HG02884 (cell line): ENCODE measurements around the gene C3orf49.

Source experiments
- ATAC-seq: cut with Tn5 transposase; IDR thresholded peaks from one replicate; pipeline ENCODE4 v1.9.1; 2021; ENCODE audit warnings: mild to moderate bottlenecking, moderate library complexity; ENCODE audit not compliant: unreplicated experiment

C3orf49 gene

GRCh38 chr3:63878394-63879060 lies 59.4 kb downstream of the C3orf49 start:
- ATAC-seq = no peak

- ATAC-seq = no peak
Observed at GRCh38 chr3:63880653-63881052, 61.6 kb downstream of the C3orf49 start.

- no peak for ATAC-seq
Observed at GRCh38 chr3:63886858-63887257, 67.8 kb downstream of the C3orf49 start.

GRCh38 chr3:63891518-63891917 lies 72.4 kb downstream of the C3orf49 start:
- no peak for ATAC-seq

- ATAC-seq = no peak
Observed at GRCh38 chr3:63892773-63893352, 73.8 kb downstream of the C3orf49 start.

GRCh38 chr3:63895422-63896189 lies 76.5 kb downstream of the C3orf49 start:
- ATAC-seq = no peak

GRCh38 chr3:63896332-63897030 lies 77.4 kb downstream of the C3orf49 start:
- no peak for ATAC-seq
